ENCODE results near the gene TSPAN18.

- TF ChIP-seq EZH2 (IDR thresholded peaks at IDR 0.05), result no peak
- no peak for TF ChIP-seq POLR2AphosphoS5 (IDR thresholded peaks at IDR 0.05; ENCODE audit: borderline replicate concordance, low read depth, low read length)
Observed at GRCh38 chr11:44747836-44748235, 21.1 kb downstream of the TSPAN18 start.

All from SK-N-MC (cell line).